Spinal cord (tissue), 10 donors: ENCODE results near the gene GSS. TPM values are rescaled to one million over a fixed set of nuclear protein-coding genes. Genes with fewer than 3 reads are reported as not detected.
A peak's percentile ranks its signal among the peaks of the same experiment; 100 is the strongest.
"Not testable (repeated sequence)": the region's sequence is repeated elsewhere in the genome, so short reads cannot be mapped to it uniquely, and the experiment has no call there.

Source experiments
- DNase-seq, 6 donors: peaks; one replicate each; pipeline versions ENCODE4 v3.0.0 to v3.0.0-alpha.2; 2013 to 2015; ENCODE audit warnings: low spot score in 6 of 6, low read depth in 4 of 6
- H3K27ac ChIP-seq: one replicate; pipeline ENCODE4 v1.5.1; 2013; ENCODE audit warnings: low read depth, low read length, control low read depth
- H3K27me3 ChIP-seq: one replicate; pipeline ENCODE4 v1.6.1; 2013; ENCODE audit warnings: low read length; ENCODE audit not compliant: control insufficient read depth, insufficient read depth
- H3K36me3 ChIP-seq: one replicate; pipeline ENCODE4 v1.6.1; 2013; ENCODE audit warnings: low read length; ENCODE audit not compliant: control insufficient read depth, insufficient read depth
- H3K4me1 ChIP-seq: one replicate; pipeline ENCODE4 v1.6.1; 2013; ENCODE audit warnings: low read length; ENCODE audit not compliant: control insufficient read depth, insufficient read depth
- H3K4me3 ChIP-seq: one replicate; pipeline ENCODE4 v1.5.1; 2013; ENCODE audit warnings: low read depth, low read length, control low read depth
- H3K9me3 ChIP-seq: one replicate; pipeline ENCODE4 v1.6.1; 2013; ENCODE audit warnings: low read length; ENCODE audit not compliant: control insufficient read depth, insufficient read depth
- WGBS: methylation state at CpG from one replicate; pipeline ENCODE4 v1.1.5; 2013; ENCODE audit warnings: missing lambda C conversion rate; ENCODE audit not compliant: insufficient coverage; 5-methylcytosine and 5-hydroxymethylcytosine counted together
- polyA plus RNA-seq, 2 donors: library from polyadenylated mRNA; unstranded; fragments of 120-200 nt; gene quantifications; one replicate each; pipeline ENCODE4 v1.2.1, GENCODE V29; 2013; ENCODE audit not compliant: insufficient read length in 2 of 2
- small RNA-seq: library from RNA; depleted of rRNA; stranded (forward); fragments of <200 nt; gene quantifications from one replicate; pipeline ENCODE3, GENCODE V24; 2014; ENCODE audit warnings: low replicate concordance
- total RNA-seq, 2 donors: library from RNA; depleted of rRNA in 1 of 2; stranded (reverse); fragments of 120-200 nt in 1 of 2; fragments of >200 nt in 1 of 2; gene quantifications; one replicate each; pipeline versions ENCODE4 v1.2.3 to v1.2.4, GENCODE V29; 2013 to 2014
- donor health status: healthy.

Gene GSS
- total and polyA plus RNA-seq, 4 donors, result 34.5 to 51.0 (median 46.8) TPM

- Histone ChIP-seq H3K27me3 (no peaks in the 10 kb centered on the region), H3K4me1 (peaks cover 12% of the 10 kb centered on the region), H3K9me3 (no peaks in the 10 kb centered on the region), H3K36me3 (peaks cover 5% of the 10 kb centered on the region), H3K4me3 (no peak overlapping the region), H3K27ac (no peak overlapping the region)
- DNase-seq, result no peak
- WGBS, result 80% methylated on average over 1 of the region's 2 CpGs
Observed at GRCh38 chr20:34881689-34882088, 73.9 kb downstream of the GSS start.

GRCh38 chr20:34880971-34881370, 74.6 kb downstream of the GSS start:
- DNase-seq, H3K9me3 ChIP-seq, H3K4me3 ChIP-seq, H3K27ac ChIP-seq, H3K27me3 ChIP-seq, H3K36me3 ChIP-seq: not testable (repeated sequence)
- peaks cover 14% of the 10 kb centered on the region for H3K4me1 ChIP-seq
- WGBS, result 80% methylated on average over 1 of the region's 7 CpGs

- no CpG with 5 or more reads among the region's 6 CpGs for WGBS
- H3K4me3 ChIP-seq, result no peak overlapping the region
- H3K27me3 ChIP-seq, result no peaks in the 10 kb centered on the region
- no peak for DNase-seq
- peaks cover 5% of the 10 kb centered on the region for H3K36me3 ChIP-seq
- peaks cover 17% of the 10 kb centered on the region for H3K4me1 ChIP-seq
- no peak overlapping the region for H3K27ac ChIP-seq
- no peaks in the 10 kb centered on the region for H3K9me3 ChIP-seq
Observed at GRCh38 chr20:34880215-34880850, 75.3 kb downstream of the GSS start.

Small RNA genes within 50 kb of the gene (small RNA-seq; reads per million reads assigned to genes)
- gene MIR499A, result 0.73 reads per million, percentile 70 among the genes with 10 or more reads in this experiment

Other genes starting within 250 kb of the GSS start
- 10 to 100 TPM; 18.6 to 19.2 TPM for gene NCOA6, start 130.2 kb downstream of the GSS start, total RNA-seq
- gene NCOA6, start 130.2 kb downstream of the GSS start, polyA plus RNA-seq, result 10 to 100 TPM; 48.0 to 49.6 TPM
- 10 to 100 TPM; 10.8 to 22.0 TPM for gene GGT7, start 83.0 kb downstream of the GSS start, total RNA-seq
- 10 to 100 TPM; 64.3 to 85.2 TPM for gene GGT7, start 83.0 kb downstream of the GSS start, polyA plus RNA-seq
- gene ACSS2, start 79.2 kb downstream of the GSS start, total RNA-seq, result 10 to 100 TPM; 27.8 to 35.3 TPM
- 10 to 100 TPM; 38.2 to 48.5 TPM for gene ACSS2, start 79.2 kb downstream of the GSS start, polyA plus RNA-seq
- gene MYH7B, start 62 bp upstream of the GSS start, total RNA-seq, result 1 to 10 TPM in 1 of 2 donors, under 1 TPM in 1; 0.89 to 1.6 TPM
- 1 to 10 TPM; 5.5 to 6.4 TPM for gene MYH7B, start 62 bp upstream of the GSS start, polyA plus RNA-seq
- gene TRPC4AP, start 137.0 kb upstream of the GSS start, total RNA-seq, result 10 to 100 TPM; 35.8 to 56.3 TPM
- 10 to 100 TPM; 78.9 to 82.2 TPM for gene TRPC4AP, start 137.0 kb upstream of the GSS start, polyA plus RNA-seq
- gene EDEM2, start 191.5 kb upstream of the GSS start, total RNA-seq, result 10 to 100 TPM; 17.2 to 17.4 TPM
- 10 to 100 TPM; 11.6 to 13.3 TPM for gene EDEM2, start 191.5 kb upstream of the GSS start, polyA plus RNA-seq
- 10 to 100 TPM; 16.3 to 50.3 TPM for gene PROCR, start 216.3 kb upstream of the GSS start, total RNA-seq
- 10 to 100 TPM; 17.5 to 17.8 TPM for gene PROCR, start 216.3 kb upstream of the GSS start, polyA plus RNA-seq